DOHH2 (cell line): ENCODE measurements around the gene SCYL1.

Experiments used
- EZH2phosphoT487 ChIP-seq: fragments of 200-600 bp; sonication (generic); IDR thresholded peaks from 2 replicates; pipeline ENCODE4 v1.6.1; 2017; ENCODE audit warnings: borderline replicate concordance, mild to moderate bottlenecking, antibody characterized with exemption, low read length, moderate library complexity, mixed read lengths
- TF ChIP-seq, protein P1 (sequence below): fragments of 200-600 bp; sonication (generic); IDR thresholded peaks from one replicate; pipeline ENCODE4 v1.5.1; 2014; ENCODE audit warnings: antibody characterized with exemption, mild to moderate bottlenecking, low read depth, low read length; ENCODE audit not compliant: poor library complexity, severe bottlenecking

DNA sequence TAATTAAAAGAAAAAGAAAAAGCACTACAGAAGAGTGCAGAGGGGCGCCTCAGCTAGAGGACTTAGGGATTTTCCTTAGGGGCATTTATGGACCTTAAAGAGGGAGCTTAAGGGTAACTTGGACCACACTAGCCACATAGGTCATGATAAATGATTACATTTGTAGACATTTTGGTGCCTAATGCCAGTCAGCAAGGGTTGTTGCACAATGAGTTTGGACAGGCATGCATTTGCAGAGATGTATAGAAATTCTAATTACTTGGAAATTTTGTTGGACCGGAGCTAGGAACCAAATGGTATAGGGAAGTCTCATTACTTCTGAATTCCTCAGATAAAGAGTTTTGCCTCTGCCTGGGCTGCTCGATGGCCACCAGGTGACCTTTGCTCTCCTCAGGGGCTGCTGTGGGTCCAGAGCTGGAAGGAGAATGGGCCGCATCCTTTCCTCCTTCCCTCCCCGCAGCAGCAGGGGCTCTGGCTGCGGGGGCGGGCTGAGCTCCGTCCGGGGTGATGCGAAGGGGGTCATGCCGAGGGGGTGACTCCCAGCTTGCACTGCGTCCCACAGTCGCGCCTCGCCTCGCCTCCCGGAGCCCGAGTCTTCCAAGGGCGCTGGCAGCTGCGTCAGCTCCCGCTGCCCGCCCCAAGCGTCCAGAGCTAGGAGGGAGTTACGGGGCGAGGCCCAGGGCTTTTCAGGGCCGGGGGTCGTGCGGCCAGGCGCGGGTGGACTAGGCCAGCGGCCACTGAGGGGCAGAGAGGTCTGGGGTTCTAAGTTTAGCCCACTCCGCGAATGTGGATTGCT, 46.3 kb upstream of the SCYL1 start:
- TF ChIP-seq, protein P1, sequence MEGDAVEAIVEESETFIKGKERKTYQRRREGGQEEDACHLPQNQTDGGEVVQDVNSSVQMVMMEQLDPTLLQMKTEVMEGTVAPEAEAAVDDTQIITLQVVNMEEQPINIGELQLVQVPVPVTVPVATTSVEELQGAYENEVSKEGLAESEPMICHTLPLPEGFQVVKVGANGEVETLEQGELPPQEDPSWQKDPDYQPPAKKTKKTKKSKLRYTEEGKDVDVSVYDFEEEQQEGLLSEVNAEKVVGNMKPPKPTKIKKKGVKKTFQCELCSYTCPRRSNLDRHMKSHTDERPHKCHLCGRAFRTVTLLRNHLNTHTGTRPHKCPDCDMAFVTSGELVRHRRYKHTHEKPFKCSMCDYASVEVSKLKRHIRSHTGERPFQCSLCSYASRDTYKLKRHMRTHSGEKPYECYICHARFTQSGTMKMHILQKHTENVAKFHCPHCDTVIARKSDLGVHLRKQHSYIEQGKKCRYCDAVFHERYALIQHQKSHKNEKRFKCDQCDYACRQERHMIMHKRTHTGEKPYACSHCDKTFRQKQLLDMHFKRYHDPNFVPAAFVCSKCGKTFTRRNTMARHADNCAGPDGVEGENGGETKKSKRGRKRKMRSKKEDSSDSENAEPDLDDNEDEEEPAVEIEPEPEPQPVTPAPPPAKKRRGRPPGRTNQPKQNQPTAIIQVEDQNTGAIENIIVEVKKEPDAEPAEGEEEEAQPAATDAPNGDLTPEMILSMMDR, result no peak
- TF ChIP-seq EZH2phosphoT487, result no peak
